ENCODE results near the gene SEC14L1.

Gene SEC14L1

GRCh38 chr17:77173104-77173503, 32.3 kb downstream of the SEC14L1 start:
- DNase-seq (no peak), ATAC-seq (ENCODE audit: insufficient read depth, low read depth) (no peak)
- H3K27me3 ChIP-seq (ENCODE audit: insufficient read depth, low read length, poor library complexity) = no peaks in the 10 kb centered on the region
- no peaks in the 10 kb centered on the region for H3K4me1 ChIP-seq (ENCODE audit: insufficient read depth, low read length)
- no peak overlapping the region for H2AFZ ChIP-seq (ENCODE audit: low read depth, low read length)
- peaks cover 42% of the 10 kb centered on the region for H3K9me3 ChIP-seq (ENCODE audit: insufficient read depth, low read length, severe bottlenecking)
- H3K36me3 ChIP-seq (ENCODE audit: insufficient read depth, low read length) = peaks cover 19% of the 10 kb centered on the region
- no peaks in the 10 kb centered on the region for H4K20me1 ChIP-seq (ENCODE audit: insufficient read depth, low read length)
- no peak for TF ChIP-seq CTCF (IDR thresholded peaks at IDR 0.05; ENCODE audit: borderline replicate concordance, extremely low read depth, low read length, poor library complexity, severe bottlenecking)
- no peak for TF ChIP-seq EZH2 (IDR thresholded peaks at IDR 0.05; ENCODE audit: borderline replicate concordance, low read depth, low read length, severe bottlenecking)
- no peak overlapping the region for H3K27ac ChIP-seq (ENCODE audit: low read length)
- H3K79me2 ChIP-seq (ENCODE audit: insufficient read depth, low read length) = 0 out of 2 replicates have a peak, but pooled peaks cover 5% of the 10 kb centered on the region
- no peak overlapping the region for H3K9ac ChIP-seq (ENCODE audit: low read depth, low read length)
- no peak overlapping the region for H3K4me3 ChIP-seq (ENCODE audit: low read depth in 1 of 2, low read length in 2 of 2)
- H3K4me2 ChIP-seq (ENCODE audit: insufficient read depth, low read length) = no peak overlapping the region

- Histone ChIP-seq H3K9ac (ENCODE audit: low read depth, low read length) (no peak overlapping the region), H2AFZ (ENCODE audit: low read depth, low read length) (no peak overlapping the region), H3K36me3 (ENCODE audit: insufficient read depth, low read length) (peaks cover 13% of the 10 kb centered on the region), H3K27me3 (ENCODE audit: insufficient read depth, low read length, poor library complexity) (no peaks in the 10 kb centered on the region), H3K4me3 (ENCODE audit: low read depth in 1 of 2, low read length in 2 of 2) (no peak overlapping the region), H3K4me2 (ENCODE audit: insufficient read depth, low read length) (no peak overlapping the region), H3K4me1 (ENCODE audit: insufficient read depth, low read length) (no peaks in the 10 kb centered on the region), H4K20me1 (ENCODE audit: insufficient read depth, low read length) (peaks cover 7% of the 10 kb centered on the region; the same call in 1 of the 2 replicates), H3K9me3 (ENCODE audit: insufficient read depth, low read length, severe bottlenecking) (peaks cover 29% of the 10 kb centered on the region), H3K27ac (ENCODE audit: low read length) (no peak overlapping the region), H3K79me2 (ENCODE audit: insufficient read depth, low read length) (0 out of 2 replicates have a peak, but pooled peaks cover 5% of the 10 kb centered on the region)
- ATAC-seq (ENCODE audit: insufficient read depth, low read depth) (no peak), DNase-seq (no peak)
- TF ChIP-seq EZH2 (IDR thresholded peaks at IDR 0.05; ENCODE audit: borderline replicate concordance, low read depth, low read length, severe bottlenecking) = no peak
- TF ChIP-seq CTCF (IDR thresholded peaks at IDR 0.05; ENCODE audit: borderline replicate concordance, extremely low read depth, low read length, poor library complexity, severe bottlenecking) = no peak
Measured at GRCh38 chr17:77174928-77175661, 34.3 kb downstream of the SEC14L1 start.

GRCh38 chr17:77177002-77177741, 36.4 kb downstream of the SEC14L1 start:
- peaks cover 11% of the 10 kb centered on the region; the same call in 1 of the 2 replicates for H4K20me1 ChIP-seq (ENCODE audit: insufficient read depth, low read length)
- H3K36me3 ChIP-seq (ENCODE audit: insufficient read depth, low read length) = peaks cover 13% of the 10 kb centered on the region
- peaks cover 5% of the 10 kb centered on the region for H3K4me1 ChIP-seq (ENCODE audit: insufficient read depth, low read length)
- TF ChIP-seq CTCF (IDR thresholded peaks at IDR 0.05; ENCODE audit: borderline replicate concordance, extremely low read depth, low read length, poor library complexity, severe bottlenecking) = no peak
- no peak for TF ChIP-seq EZH2 (IDR thresholded peaks at IDR 0.05; ENCODE audit: borderline replicate concordance, low read depth, low read length, severe bottlenecking)
- no peak overlapping the region for H3K9ac ChIP-seq (ENCODE audit: low read depth, low read length)
- DNase-seq = no peak
- peaks cover 8% of the 10 kb centered on the region; the same call in 1 of the 2 replicates for H3K79me2 ChIP-seq (ENCODE audit: insufficient read depth, low read length)
- H3K27ac ChIP-seq (ENCODE audit: low read length) = no peak overlapping the region
- no peak overlapping the region for H2AFZ ChIP-seq (ENCODE audit: low read depth, low read length)
- H3K4me3 ChIP-seq (ENCODE audit: low read depth in 1 of 2, low read length in 2 of 2) = no peak overlapping the region
- no peaks in the 10 kb centered on the region for H3K27me3 ChIP-seq (ENCODE audit: insufficient read depth, low read length, poor library complexity)
- H3K9me3 ChIP-seq (ENCODE audit: insufficient read depth, low read length, severe bottlenecking) = peaks cover 29% of the 10 kb centered on the region
- no peak for ATAC-seq (ENCODE audit: insufficient read depth, low read depth)
- no peak overlapping the region for H3K4me2 ChIP-seq (ENCODE audit: insufficient read depth, low read length)
